ENCODE measurements around the gene ARF4.

GRCh38 chr3:57594576-57594975 is 2.6 kb downstream of the ARF4 start:
- TF ChIP-seq EZH2 (IDR thresholded peaks at IDR 0.05; ENCODE audit: borderline replicate concordance, control insufficient read depth, low read depth, low read length) (no peak), POLR2A (IDR thresholded peaks at IDR 0.05; ENCODE audit: low read depth, low read length) (no peak), ATF2 (IDR thresholded peaks at IDR 0.05; ENCODE audit: low read length) (no peak), CHD2 (IDR thresholded peaks at IDR 0.05; ENCODE audit: borderline replicate concordance, low read depth, low read length) (no peak), IRF3 (IDR thresholded peaks at IDR 0.05) (no peak), EP300 (IDR thresholded peaks at IDR 0.05; ENCODE audit: borderline replicate concordance in 1 of 2, control insufficient read depth in 1 of 2, low read depth in 2 of 2, low read length in 2 of 2) (no peak), ZNF687 (IDR thresholded peaks at IDR 0.05) (no peak)
